Lower leg skin (tissue), 4 donors: Measurements from ENCODE around the gene ZBTB12. TPM values are rescaled to one million over a fixed set of nuclear protein-coding genes. Genes with fewer than 3 reads are reported as not detected.
"Not testable (repeated sequence)": the region's sequence is repeated elsewhere in the genome, so short reads cannot be mapped to it uniquely, and the experiment has no call there.

ENCODE experiments used
- DNase-seq, 2 donors: peaks; one replicate each; pipeline ENCODE4 v3.0.0-alpha.2; 2019; ENCODE audit warnings: low spot score in 2 of 2
- H3K4me3 ChIP-seq: fragments of 200-600 bp; sonication (generic); 2 replicates; pipeline ENCODE4 v1.5.1; 2017; ENCODE audit warnings: mild to moderate bottlenecking, low read depth; ENCODE audit not compliant: poor library complexity, severe bottlenecking
- CTCF ChIP-seq, 3 donors: fragments of 450-650 bp; IDR thresholded peaks; one replicate each; pipeline ENCODE4 v1.5.1; 2016; ENCODE audit warnings: antibody characterized with exemption in 3 of 3, mild to moderate bottlenecking in 3 of 3, moderate library complexity in 2 of 3
- POLR2A ChIP-seq, 2 donors: fragments of 450-650 bp; IDR thresholded peaks; one replicate each; pipeline ENCODE4 v1.6.1; 2016 to 2017; ENCODE audit warnings: antibody characterized with exemption in 2 of 2, mild to moderate bottlenecking in 1 of 2, moderate library complexity in 1 of 2
- WGBS, 2 donors: methylation state at CpG; one replicate each; pipeline ENCODE4 v1.1.5; 2018; 5-methylcytosine and 5-hydroxymethylcytosine counted together
- intact Hi-C: fragments of 100-400 bp; cut with DNase I; formaldehyde crosslinking; loops from one replicate; pipeline ENCODE4 v1.15.0; 2023; ENCODE audit warnings: low total_unique reads
- total RNA-seq, 4 donors: library from RNA; depleted of rRNA; stranded (reverse); fragments of >200 nt; gene quantifications; one replicate each; pipeline ENCODE4 v1.1.0, GENCODE V29; 2016

The ZBTB12 gene
- total RNA-seq, 4 donors from 2014 or later = 0.25 to 1.6 (median 0.77) TPM

- TF ChIP-seq POLR2A (IDR thresholded peaks at IDR 0.05) = no peak
- TF ChIP-seq CTCF (IDR thresholded peaks at IDR 0.05) = no peak
- 84 to 87% methylated on average over 9 of the region's 9 CpGs for WGBS, 2 donors
- DNase-seq = no peak
- no peak overlapping the region for H3K4me3 ChIP-seq
- intact Hi-C loops = no loop called here
Observed at GRCh38 chr6:31935823-31936222, 33.9 kb upstream of the ZBTB12 start.

- WGBS, 2 donors = 72 to 79% methylated on average over 3 of the region's 3 CpGs
- intact Hi-C loops = no loop called here
Observed at GRCh38 chr6:31935021-31935420, 33.1 kb upstream of the ZBTB12 start.

GRCh38 chr6:31933537-31933936 lies 31.7 kb upstream of the ZBTB12 start:
- DNase-seq = no peak
- intact Hi-C loops = no loop called here
- 81 to 87% methylated on average over 17 to 19 of the region's 19 CpGs for WGBS, 2 donors
- no peak overlapping the region for H3K4me3 ChIP-seq
- TF ChIP-seq POLR2A (IDR thresholded peaks at IDR 0.05) (no peak), CTCF (IDR thresholded peaks at IDR 0.05) (no peak)

More at GRCh38 chr6:31935021-31935420, 33.1 kb upstream of the ZBTB12 start:
- no peak for TF ChIP-seq CTCF (IDR thresholded peaks at IDR 0.05)
- no peak for DNase-seq
- no peak overlapping the region for H3K4me3 ChIP-seq

GRCh38 chr6:31932137-31932536 lies 30.3 kb upstream of the ZBTB12 start:
- DNase-seq, intact Hi-C loops, H3K4me3 ChIP-seq: not testable (repeated sequence)
- WGBS, 2 donors = 90% methylated on average over 11 of the region's 32 CpGs; no CpG with 5 or more reads in 1 of the 2 donors

- WGBS, 2 donors = 93 to 97% methylated on average over 1 of the region's 1 CpG
- intact Hi-C loops = no loop called here
- TF ChIP-seq CTCF (IDR thresholded peaks at IDR 0.05) (no peak), POLR2A (IDR thresholded peaks at IDR 0.05) (no peak)
- H3K4me3 ChIP-seq = no peak overlapping the region
- DNase-seq = no peak
Observed at GRCh38 chr6:31930962-31931361, 29.1 kb upstream of the ZBTB12 start.

GRCh38 chr6:31928672-31928939 lies 26.7 kb upstream of the ZBTB12 start:
- H3K4me3 ChIP-seq = no peak overlapping the region
- intact Hi-C loops = no loop called here
- WGBS, 2 donors = 74 to 77% methylated on average over 9 of the region's 9 CpGs
- no peak for DNase-seq
- TF ChIP-seq POLR2A (IDR thresholded peaks at IDR 0.05) = no peak
- TF ChIP-seq CTCF (IDR thresholded peaks at IDR 0.05) = no peak
